SK-N-SH (cell line): ENCODE measurements around the gene C5orf58. TPM values are rescaled to one million over a fixed set of nuclear protein-coding genes. Genes with fewer than 3 reads are reported as not detected.

Experiments
- CTCF ChIA-PET: fragments of 300-600, 350-600 bp; formaldehyde crosslinking; extraction: SDS; loops from one replicate; lab custom pipeline; 2021; lab: Yijun Ruan, JAX
- POLR2A ChIA-PET: fragments of 350-600 bp; sonication (Branson Sonifier 250); formaldehyde crosslinking; extraction: SDS; loops from one replicate; lab custom pipeline; 2020; ENCODE audit warnings: antibody characterized with exemption, inconsistent platforms; lab: Yijun Ruan, JAX
- DNase-seq: peaks from one replicate; pipeline ENCODE4 v3.0.0; 2012
- H2AFZ ChIP-seq: fragments of 200-600 bp; sonication (generic); 2 replicates; pipeline ENCODE4 v1.8.1; 2016; ENCODE audit warnings: antibody characterized with exemption, mild to moderate bottlenecking, low read depth
- H3F3A ChIP-seq: fragments of 200-600 bp; sonication (generic); replicated peaks from 2 replicates; pipeline ENCODE3; 2016; ENCODE audit warnings: antibody characterized with exemption, mild to moderate bottlenecking; ENCODE audit not compliant: insufficient read depth
- H3K27ac ChIP-seq, 2 experiments: fragments of 200-500 bp in 1 of 2; fragments of 200-600 bp in 1 of 2; sonication (Bioruptor generic) in 1 of 2; sonication (generic), shearing (Covaris generic) in 1 of 2; 2 replicates each; pipeline versions ENCODE4 v1.5.1 to v1.6.1; 2014 to 2016; ENCODE audit warnings: low read depth in 2 of 2, inconsistent platforms in 1 of 2, low read length in 1 of 2, mild to moderate bottlenecking in 1 of 2, mixed read lengths in 1 of 2
- H3K27me3 ChIP-seq: fragments of 200-600 bp; sonication (generic), shearing (Covaris generic); 2 replicates; pipeline ENCODE4 v1.6.1; 2016; ENCODE audit warnings: mixed run types; ENCODE audit not compliant: insufficient read depth
- H3K36me3 ChIP-seq, 2 experiments: fragments of 200-500 bp in 1 of 2; fragments of 200-600 bp in 1 of 2; sonication (Bioruptor generic) in 1 of 2; sonication (generic) in 1 of 2; replicated peaks in 1 of 2; 2 replicates each; pipeline versions ENCODE3 to v1.5.1; 2014 to 2016; ENCODE audit warnings: low read length in 1 of 2, mild to moderate bottlenecking in 1 of 2; ENCODE audit not compliant: insufficient read depth in 2 of 2, control insufficient read depth in 1 of 2
- H3K4me1 ChIP-seq, 2 experiments: fragments of 200-500 bp in 1 of 2; fragments of 200-600 bp in 1 of 2; sonication (Bioruptor generic) in 1 of 2; sonication (generic), shearing (Covaris generic) in 1 of 2; 2 replicates each; pipeline versions ENCODE4 v1.5.1 to v1.6.1; 2014 to 2016; ENCODE audit warnings: low read depth in 1 of 2, low read length in 1 of 2, mixed run types in 1 of 2; ENCODE audit not compliant: insufficient read depth in 2 of 2, control insufficient read depth in 1 of 2
- H3K4me2 ChIP-seq: fragments of 200-600 bp; sonication (generic), shearing (Covaris generic); 2 replicates; pipeline ENCODE4 v1.6.1; 2017; ENCODE audit warnings: mixed run types
- H3K4me3 ChIP-seq, 2 experiments: fragments of 200-500 bp in 1 of 2; fragments of 200-600 bp in 1 of 2; sonication (Bioruptor generic) in 1 of 2; sonication (generic), shearing (Covaris generic) in 1 of 2; 2 replicates each; pipeline versions ENCODE4 v1.5.1 to v1.8.1; 2014 to 2016; ENCODE audit warnings: low read depth in 2 of 2, inconsistent platforms in 1 of 2, low read length in 1 of 2, mild to moderate bottlenecking in 1 of 2, mixed read lengths in 1 of 2, moderate library complexity in 1 of 2
- H3K79me2 ChIP-seq: fragments of 200-600 bp; sonication (generic); 2 replicates; pipeline ENCODE4 v1.8.1; 2017; ENCODE audit warnings: mild to moderate bottlenecking; ENCODE audit not compliant: insufficient read depth
- H3K9ac ChIP-seq: fragments of 200-600 bp; sonication (generic); 2 replicates; pipeline ENCODE4 v1.6.1; 2017; ENCODE audit warnings: mixed run types
- H3K9me2 ChIP-seq: fragments of 200-600 bp; sonication (generic); 2 replicates; pipeline ENCODE4 v1.6.1; 2017; ENCODE audit warnings: mixed run types
- H3K9me3 ChIP-seq: fragments of 200-600 bp; sonication (generic); 2 replicates; pipeline ENCODE4 v1.6.1; 2017; ENCODE audit warnings: mixed run types, mild to moderate bottlenecking, moderate library complexity
- H4K20me1 ChIP-seq: fragments of 200-600 bp; sonication (generic); 2 replicates; pipeline ENCODE4 v1.6.1; 2017; ENCODE audit warnings: mild to moderate bottlenecking, mixed run types; ENCODE audit not compliant: insufficient read depth
- EP300 ChIP-seq, 2 experiments: IDR thresholded peaks; 2 replicates each; pipeline versions ENCODE4 v1.4.0 to v1.6.1; 2012; ENCODE audit warnings: borderline replicate concordance in 1 of 2, low read depth in 1 of 2, low read length in 1 of 2
- FOXJ3 ChIP-seq: sonication (generic); formaldehyde crosslinking; IDR thresholded peaks from 2 replicates; pipeline ENCODE4 v1.5.1; 2020; ENCODE audit warnings: mild to moderate bottlenecking, missing genetic modification reagents
- GATA2 ChIP-seq: sonication (generic); formaldehyde crosslinking; IDR thresholded peaks from 2 replicates; pipeline ENCODE4 v1.5.0; 2020; ENCODE audit warnings: mild to moderate bottlenecking, missing genetic modification reagents
- MAX ChIP-seq: IDR thresholded peaks from 2 replicates; pipeline ENCODE4 v1.4.0; 2012; ENCODE audit warnings: low read depth
- NFIC ChIP-seq: IDR thresholded peaks from 2 replicates; pipeline ENCODE4 v1.4.0; 2012; ENCODE audit warnings: borderline replicate concordance
- POLR2AphosphoS5 ChIP-seq: IDR thresholded peaks from 2 replicates; pipeline ENCODE4 v1.6.1; 2012; ENCODE audit warnings: low read depth, low read length
- RCOR1 ChIP-seq: fragments of 150-350 bp; IDR thresholded peaks from 2 replicates; pipeline ENCODE4 v1.6.1; 2017; ENCODE audit warnings: antibody characterized with exemption, low read length
- SMC3 ChIP-seq: IDR thresholded peaks from 2 replicates; pipeline ENCODE4 v1.6.1; 2012; ENCODE audit warnings: low read depth, low read length, improper control_type of control experiment
- TAF1 ChIP-seq: IDR thresholded peaks from 2 replicates; pipeline ENCODE4 v1.6.1; 2012; ENCODE audit warnings: low read depth, mild to moderate bottlenecking, low read length, moderate library complexity, borderline replicate concordance
- TCF12 ChIP-seq: IDR thresholded peaks from 2 replicates; pipeline ENCODE4 v1.4.0; 2012
- YY1 ChIP-seq: IDR thresholded peaks from 2 replicates; pipeline ENCODE4 v1.4.0; 2012; ENCODE audit warnings: low read depth, mild to moderate bottlenecking
- WGBS: methylation state at CpG from one replicate; pipeline ENCODE4 v1.1.6; 2017; ENCODE audit warnings: low lambda C conversion rate; 5-methylcytosine and 5-hydroxymethylcytosine counted together
- polyA plus RNA-seq, 3 experiments: library from polyadenylated mRNA; depleted of rRNA; stranded (reverse); fragments of >200 nt; gene quantifications; 2 replicates each; pipeline ENCODE4 v1.2.3, GENCODE V29; 2012
- TF ChIP-seq, protein P1 (sequence below): IDR thresholded peaks from 2 replicates; pipeline ENCODE4 v1.6.1; 2012; ENCODE audit warnings: mild to moderate bottlenecking, low read depth, low read length, moderate library complexity
- TF ChIP-seq, protein P2 (sequence below): fragments of 200-600 bp; sonication (generic); IDR thresholded peaks from 2 replicates; pipeline ENCODE4 v1.6.1; 2017; ENCODE audit warnings: antibody characterized with exemption, mild to moderate bottlenecking, moderate library complexity
- TF ChIP-seq, protein P3 (sequence below): IDR thresholded peaks from 2 replicates; pipeline ENCODE4 v1.4.0; 2012; ENCODE audit warnings: low read depth, borderline replicate concordance

The C5orf58 gene
- polyA plus RNA-seq, 1 of the 3 experiments (the other 2 are of a cell fraction): not detected

- H3F3A ChIP-seq: no peaks in the 10 kb centered on the region
- no peaks in the 10 kb centered on the region for H3K9me2 ChIP-seq
- no peak for TF ChIP-seq EP300 (IDR thresholded peaks at IDR 0.05; ENCODE audit: borderline replicate concordance in 1 of 2, low read depth in 1 of 2, low read length in 1 of 2)
- TF ChIP-seq GATA2: no peak
- no peak for TF ChIP-seq FOXJ3
- no peaks in the 10 kb centered on the region for H3K27me3 ChIP-seq
- no peaks in the 10 kb centered on the region for H3K79me2 ChIP-seq
- ChIA-PET POLR2A (no interaction called here), CTCF (interaction anchor here (0.7 to 5.4 kb wide), 8 partner anchors 11 to 362 kb away, joined by 3 to 70 read pairs (median 12); no protein-coding TSS in a partner anchor)
- DNase-seq: no peak
- H3K4me1 ChIP-seq: peaks cover 0 to 16% of the 10 kb centered on the region in 2 experiments; a peak in 1 of 4 replicates
- no peak overlapping the region for H3K4me2 ChIP-seq
- no peaks in the 10 kb centered on the region for H4K20me1 ChIP-seq
- H2AFZ ChIP-seq: no peak overlapping the region
- WGBS: 75% methylated on average over 7 of the region's 7 CpGs
- no peak overlapping the region for H3K4me3 ChIP-seq
- H3K27ac ChIP-seq: no peak overlapping the region
- H3K9me3 ChIP-seq: no peaks in the 10 kb centered on the region
- H3K36me3 ChIP-seq: no peaks in the 10 kb centered on the region
- no peak overlapping the region for H3K9ac ChIP-seq
Observed at GRCh38 chr5:170269579-170269978, 36.8 kb downstream of the C5orf58 start.

- no peak for DNase-seq
- WGBS: 72% methylated on average over 15 of the region's 15 CpGs
- no peak overlapping the region for H3K4me3 ChIP-seq
- H3F3A ChIP-seq: no peaks in the 10 kb centered on the region
- no peaks in the 10 kb centered on the region for H3K27me3 ChIP-seq
- peaks cover 0 to 16% of the 10 kb centered on the region in 2 experiments; a peak in 1 of 4 replicates for H3K4me1 ChIP-seq
- ChIA-PET CTCF (interaction anchor here (0.7 kb wide), 1 partner anchor 70 kb away, joined by 3 read pairs; no protein-coding TSS in a partner anchor), POLR2A (no interaction called here)
- no peaks in the 10 kb centered on the region for H3K9me3 ChIP-seq
- H3K9ac ChIP-seq: no peak overlapping the region
- no peak overlapping the region for H2AFZ ChIP-seq
- no peaks in the 10 kb centered on the region for H3K36me3 ChIP-seq
- no peak overlapping the region for H3K27ac ChIP-seq
- no peaks in the 10 kb centered on the region for H4K20me1 ChIP-seq
- H3K79me2 ChIP-seq: no peaks in the 10 kb centered on the region
- no peak overlapping the region for H3K4me2 ChIP-seq
- H3K9me2 ChIP-seq: no peaks in the 10 kb centered on the region
- no peak for TF ChIP-seq MAX
- no peak for TF ChIP-seq TAF1
- no peak for TF ChIP-seq RCOR1
- TF ChIP-seq, protein P1, sequence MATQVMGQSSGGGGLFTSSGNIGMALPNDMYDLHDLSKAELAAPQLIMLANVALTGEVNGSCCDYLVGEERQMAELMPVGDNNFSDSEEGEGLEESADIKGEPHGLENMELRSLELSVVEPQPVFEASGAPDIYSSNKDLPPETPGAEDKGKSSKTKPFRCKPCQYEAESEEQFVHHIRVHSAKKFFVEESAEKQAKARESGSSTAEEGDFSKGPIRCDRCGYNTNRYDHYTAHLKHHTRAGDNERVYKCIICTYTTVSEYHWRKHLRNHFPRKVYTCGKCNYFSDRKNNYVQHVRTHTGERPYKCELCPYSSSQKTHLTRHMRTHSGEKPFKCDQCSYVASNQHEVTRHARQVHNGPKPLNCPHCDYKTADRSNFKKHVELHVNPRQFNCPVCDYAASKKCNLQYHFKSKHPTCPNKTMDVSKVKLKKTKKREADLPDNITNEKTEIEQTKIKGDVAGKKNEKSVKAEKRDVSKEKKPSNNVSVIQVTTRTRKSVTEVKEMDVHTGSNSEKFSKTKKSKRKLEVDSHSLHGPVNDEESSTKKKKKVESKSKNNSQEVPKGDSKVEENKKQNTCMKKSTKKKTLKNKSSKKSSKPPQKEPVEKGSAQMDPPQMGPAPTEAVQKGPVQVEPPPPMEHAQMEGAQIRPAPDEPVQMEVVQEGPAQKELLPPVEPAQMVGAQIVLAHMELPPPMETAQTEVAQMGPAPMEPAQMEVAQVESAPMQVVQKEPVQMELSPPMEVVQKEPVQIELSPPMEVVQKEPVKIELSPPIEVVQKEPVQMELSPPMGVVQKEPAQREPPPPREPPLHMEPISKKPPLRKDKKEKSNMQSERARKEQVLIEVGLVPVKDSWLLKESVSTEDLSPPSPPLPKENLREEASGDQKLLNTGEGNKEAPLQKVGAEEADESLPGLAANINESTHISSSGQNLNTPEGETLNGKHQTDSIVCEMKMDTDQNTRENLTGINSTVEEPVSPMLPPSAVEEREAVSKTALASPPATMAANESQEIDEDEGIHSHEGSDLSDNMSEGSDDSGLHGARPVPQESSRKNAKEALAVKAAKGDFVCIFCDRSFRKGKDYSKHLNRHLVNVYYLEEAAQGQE: no peak
- no peak for TF ChIP-seq EP300 (IDR thresholded peaks at IDR 0.05; ENCODE audit: borderline replicate concordance in 1 of 2, low read depth in 1 of 2, low read length in 1 of 2)
- no peak for TF ChIP-seq SMC3
- no peak for TF ChIP-seq POLR2AphosphoS5
- TF ChIP-seq TCF12: no peak
- TF ChIP-seq YY1: no peak
- TF ChIP-seq, protein P2, sequence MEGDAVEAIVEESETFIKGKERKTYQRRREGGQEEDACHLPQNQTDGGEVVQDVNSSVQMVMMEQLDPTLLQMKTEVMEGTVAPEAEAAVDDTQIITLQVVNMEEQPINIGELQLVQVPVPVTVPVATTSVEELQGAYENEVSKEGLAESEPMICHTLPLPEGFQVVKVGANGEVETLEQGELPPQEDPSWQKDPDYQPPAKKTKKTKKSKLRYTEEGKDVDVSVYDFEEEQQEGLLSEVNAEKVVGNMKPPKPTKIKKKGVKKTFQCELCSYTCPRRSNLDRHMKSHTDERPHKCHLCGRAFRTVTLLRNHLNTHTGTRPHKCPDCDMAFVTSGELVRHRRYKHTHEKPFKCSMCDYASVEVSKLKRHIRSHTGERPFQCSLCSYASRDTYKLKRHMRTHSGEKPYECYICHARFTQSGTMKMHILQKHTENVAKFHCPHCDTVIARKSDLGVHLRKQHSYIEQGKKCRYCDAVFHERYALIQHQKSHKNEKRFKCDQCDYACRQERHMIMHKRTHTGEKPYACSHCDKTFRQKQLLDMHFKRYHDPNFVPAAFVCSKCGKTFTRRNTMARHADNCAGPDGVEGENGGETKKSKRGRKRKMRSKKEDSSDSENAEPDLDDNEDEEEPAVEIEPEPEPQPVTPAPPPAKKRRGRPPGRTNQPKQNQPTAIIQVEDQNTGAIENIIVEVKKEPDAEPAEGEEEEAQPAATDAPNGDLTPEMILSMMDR: no peak
- no peak for TF ChIP-seq NFIC
- TF ChIP-seq, protein P3, sequence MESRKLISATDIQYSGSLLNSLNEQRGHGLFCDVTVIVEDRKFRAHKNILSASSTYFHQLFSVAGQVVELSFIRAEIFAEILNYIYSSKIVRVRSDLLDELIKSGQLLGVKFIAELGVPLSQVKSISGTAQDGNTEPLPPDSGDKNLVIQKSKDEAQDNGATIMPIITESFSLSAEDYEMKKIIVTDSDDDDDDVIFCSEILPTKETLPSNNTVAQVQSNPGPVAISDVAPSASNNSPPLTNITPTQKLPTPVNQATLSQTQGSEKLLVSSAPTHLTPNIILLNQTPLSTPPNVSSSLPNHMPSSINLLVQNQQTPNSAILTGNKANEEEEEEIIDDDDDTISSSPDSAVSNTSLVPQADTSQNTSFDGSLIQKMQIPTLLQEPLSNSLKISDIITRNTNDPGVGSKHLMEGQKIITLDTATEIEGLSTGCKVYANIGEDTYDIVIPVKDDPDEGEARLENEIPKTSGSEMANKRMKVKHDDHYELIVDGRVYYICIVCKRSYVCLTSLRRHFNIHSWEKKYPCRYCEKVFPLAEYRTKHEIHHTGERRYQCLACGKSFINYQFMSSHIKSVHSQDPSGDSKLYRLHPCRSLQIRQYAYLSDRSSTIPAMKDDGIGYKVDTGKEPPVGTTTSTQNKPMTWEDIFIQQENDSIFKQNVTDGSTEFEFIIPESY: no peak
Observed at GRCh38 chr5:170270293-170271069, 37.7 kb downstream of the C5orf58 start.
